H9 (cell line): ENCODE results near the gene KSR1. TPM values are rescaled to one million over a fixed set of nuclear protein-coding genes. Genes with fewer than 3 reads are reported as not detected.

ENCODE experiments used
- DNase-seq: peaks from one replicate; pipeline ENCODE4 v3.0.0-alpha.2; 2017
- H2AFZ ChIP-seq: one replicate; pipeline ENCODE4 v1.6.1; 2013; ENCODE audit warnings: mild to moderate bottlenecking, low read length, control low read depth, moderate library complexity
- H2AK5ac ChIP-seq: 2 replicates; pipeline ENCODE4 v1.6.1; 2013; ENCODE audit warnings: low read length, control low read depth, mixed read lengths; ENCODE audit not compliant: insufficient read length
- H2BK120ac ChIP-seq: one replicate; pipeline ENCODE4 v1.6.1; 2013; ENCODE audit warnings: low read depth, mild to moderate bottlenecking, low read length, control low read depth, inconsistent platforms; ENCODE audit not compliant: poor library complexity, severe bottlenecking
- H2BK12ac ChIP-seq: 2 replicates; pipeline ENCODE4 v1.6.1; 2013; ENCODE audit warnings: low read length, control low read depth, mixed read lengths, low read depth; ENCODE audit not compliant: insufficient read length
- H2BK15ac ChIP-seq: 2 replicates; pipeline ENCODE4 v1.6.1; 2013; ENCODE audit warnings: low read depth, low read length, control low read depth
- H2BK20ac ChIP-seq: one replicate; pipeline ENCODE4 v1.6.1; 2013; ENCODE audit warnings: low read depth, mild to moderate bottlenecking, low read length, control low read depth, inconsistent platforms; ENCODE audit not compliant: poor library complexity, severe bottlenecking
- H2BK5ac ChIP-seq: 2 replicates; pipeline ENCODE4 v1.6.1; 2013; ENCODE audit warnings: low read length, control low read depth, mixed read lengths; ENCODE audit not compliant: insufficient read length
- H3K14ac ChIP-seq: 2 replicates; pipeline ENCODE4 v1.6.1; 2013; ENCODE audit warnings: low read length, control low read depth; ENCODE audit not compliant: insufficient read depth
- H3K18ac ChIP-seq: 2 replicates; pipeline ENCODE4 v1.6.1; 2013; ENCODE audit warnings: low read depth, mild to moderate bottlenecking, mixed read lengths, low read length, control low read depth; ENCODE audit not compliant: insufficient read length
- H3K23ac ChIP-seq: 2 replicates; pipeline ENCODE4 v1.6.1; 2013; ENCODE audit warnings: low read length, control low read depth, mixed read lengths, low read depth; ENCODE audit not compliant: insufficient read length
- H3K23me2 ChIP-seq: 2 replicates; pipeline ENCODE4 v1.6.1; 2013; ENCODE audit warnings: low read depth, mild to moderate bottlenecking, mixed read lengths, low read length, control low read depth; ENCODE audit not compliant: insufficient read length, poor library complexity, severe bottlenecking
- H3K27ac ChIP-seq: 2 replicates; pipeline ENCODE4 v1.5.1; 2013; ENCODE audit warnings: low read length, control low read depth, mixed read lengths, low read depth; ENCODE audit not compliant: insufficient read length
- H3K27me3 ChIP-seq: 2 replicates; pipeline ENCODE4 v1.6.1; 2013; ENCODE audit warnings: low read length, control low read depth, inconsistent platforms; ENCODE audit not compliant: insufficient read depth
- H3K4ac ChIP-seq: 2 replicates; pipeline ENCODE4 v1.6.1; 2013; ENCODE audit warnings: low read depth, mild to moderate bottlenecking, control low read depth, inconsistent platforms, low read length, moderate library complexity
- H3K4me1 ChIP-seq: 2 replicates; pipeline ENCODE4 v1.6.1; 2013; ENCODE audit warnings: low read length, control low read depth, inconsistent platforms; ENCODE audit not compliant: insufficient read depth
- H3K4me2 ChIP-seq: 2 replicates; pipeline ENCODE4 v1.6.1; 2013; ENCODE audit warnings: low read length, control low read depth, mixed read lengths; ENCODE audit not compliant: insufficient read length, insufficient read depth
- H3K56ac ChIP-seq: 2 replicates; pipeline ENCODE4 v1.6.1; 2013; ENCODE audit warnings: low read depth, mild to moderate bottlenecking, mixed read lengths, low read length, control low read depth; ENCODE audit not compliant: insufficient read length
- H3K79me1 ChIP-seq: 2 replicates; pipeline ENCODE4 v1.6.1; 2013; ENCODE audit warnings: low read depth, mild to moderate bottlenecking, moderate library complexity, low read length, control low read depth, inconsistent platforms; ENCODE audit not compliant: insufficient read depth, poor library complexity, severe bottlenecking
- H3K79me2 ChIP-seq: 2 replicates; pipeline ENCODE4 v1.6.1; 2013; ENCODE audit warnings: low read length, control low read depth, inconsistent platforms; ENCODE audit not compliant: insufficient read depth
- H3K9ac ChIP-seq: 2 replicates; pipeline ENCODE4 v1.6.1; 2013; ENCODE audit warnings: low read length, control low read depth, mixed read lengths; ENCODE audit not compliant: insufficient read length; ENCODE audit errors: extremely low read depth
- H3K9me3 ChIP-seq: one replicate; pipeline ENCODE4 v1.6.1; 2013; ENCODE audit warnings: low read depth, low read length, inconsistent platforms; ENCODE audit not compliant: control insufficient read depth
- H3T11ph ChIP-seq: one replicate; pipeline ENCODE4 v1.6.1; 2013; ENCODE audit warnings: mild to moderate bottlenecking, low read length, control low read depth, inconsistent platforms
- H4K20me1 ChIP-seq: one replicate; pipeline ENCODE4 v1.6.1; 2013; ENCODE audit not compliant: control insufficient read depth, insufficient read length, insufficient read depth
- H4K5ac ChIP-seq: 2 replicates; pipeline ENCODE4 v1.6.1; 2013; ENCODE audit warnings: low read depth, mild to moderate bottlenecking, mixed read lengths, low read length, control low read depth; ENCODE audit not compliant: insufficient read length
- H4K8ac ChIP-seq: replicated peaks from 2 replicates; pipeline ENCODE4 v1.6.1; 2013; ENCODE audit warnings: low read length, control low read depth, mixed read lengths, low read depth; ENCODE audit not compliant: insufficient read length
- H4K91ac ChIP-seq: 2 replicates; pipeline ENCODE4 v1.6.1; 2013; ENCODE audit warnings: low read depth, mild to moderate bottlenecking, moderate library complexity, mixed read lengths, low read length, control low read depth; ENCODE audit not compliant: insufficient read length
- H3K27ac Mint-ChIP-seq, 3 experiments: 2 replicates in 2 of 3; 3 replicates in 1 of 3; pipeline ENCODE4 v1.8.0; 2020 to 2021; ENCODE audit warnings: mixed read lengths in 3 of 3, mild to moderate bottlenecking in 1 of 3, moderate library complexity in 1 of 3
- H3K27me3 Mint-ChIP-seq: 2 replicates; pipeline ENCODE4 v1.8.0; 2021; ENCODE audit warnings: low read depth, mild to moderate bottlenecking, moderate library complexity, mixed read lengths
- H3K36me3 Mint-ChIP-seq, 3 experiments: 2 replicates in 2 of 3; 3 replicates in 1 of 3; pipeline ENCODE4 v1.8.0; 2020 to 2021; ENCODE audit warnings: low read depth in 3 of 3, mixed read lengths in 3 of 3; ENCODE audit not compliant: insufficient read depth in 1 of 3
- H3K4me1 Mint-ChIP-seq, 2 experiments: 2 replicates each; pipeline ENCODE4 v1.8.0; 2020; ENCODE audit warnings: mixed read lengths in 2 of 2
- H3K4me3 Mint-ChIP-seq, 2 experiments: 2 replicates in 1 of 2; 3 replicates in 1 of 2; pipeline ENCODE4 v1.8.0; 2020 to 2021; ENCODE audit warnings: mild to moderate bottlenecking in 2 of 2, mixed read lengths in 2 of 2, moderate library complexity in 1 of 2
- H3K9me3 Mint-ChIP-seq, 2 experiments: 2 replicates in 1 of 2; 3 replicates in 1 of 2; pipeline ENCODE4 v1.8.0; 2020; ENCODE audit warnings: mild to moderate bottlenecking in 2 of 2, mixed read lengths in 2 of 2, moderate library complexity in 1 of 2
- WGBS: extraction: QIAGEN DNeasy Blood & Tissue Kit; methylation state at CpG from one replicate; pipeline ENCODE4 v1.1.7; 2013; ENCODE audit warnings: missing lambda C conversion rate, low lambda C conversion rate, mixed read lengths; ENCODE audit not compliant: insufficient read length; ENCODE audit errors: extremely low coverage; 5-methylcytosine and 5-hydroxymethylcytosine counted together
- total RNA-seq: library from RNA; stranded (reverse); gene quantifications from 2 replicates; pipeline ENCODE4 v1.2.1, GENCODE V29; 2021
- TF ChIP-seq, protein P1 (sequence below): fragments of 200-600 bp; sonication (generic); conservative IDR thresholded peaks from 3 replicates; pipeline ENCODE4 v1.8.0; 2021; ENCODE audit warnings: antibody characterized with exemption, mild to moderate bottlenecking

Gene KSR1
- total RNA-seq, 1 experiment from 2014 or later: 44.9 TPM

- no peak overlapping the region for H3T11ph ChIP-seq
- no peak overlapping the region for H2BK12ac ChIP-seq
- H4K5ac ChIP-seq: no peak overlapping the region
- H4K8ac ChIP-seq: no peak overlapping the region
- no peak overlapping the region; a peak in 1 of 7 replicates for H3K27ac Mint-ChIP-seq
- no peak overlapping the region for H3K4me2 ChIP-seq
- no peaks in the 10 kb centered on the region; the same call in 1 of the 2 replicates for H3K27me3 Mint-ChIP-seq
- H2AK5ac ChIP-seq: no peak overlapping the region
- no peak overlapping the region for H2AFZ ChIP-seq
- H3K79me1 ChIP-seq: no peaks in the 10 kb centered on the region
- no peak overlapping the region for H3K14ac ChIP-seq
- H4K91ac ChIP-seq: no peak overlapping the region
- no peak overlapping the region for H3K4me3 Mint-ChIP-seq
- no peak overlapping the region for H2BK15ac ChIP-seq
- no peak overlapping the region for H2BK120ac ChIP-seq
- no peaks in the 10 kb centered on the region for H3K9me3 ChIP-seq
- H3K9ac ChIP-seq: no peak overlapping the region
- H3K27me3 ChIP-seq: no peaks in the 10 kb centered on the region
- no peaks in the 10 kb centered on the region for H3K4me1 ChIP-seq
- H3K9me3 Mint-ChIP-seq: no peaks in the 10 kb centered on the region
- no CpG with 5 or more reads among the region's 18 CpGs for WGBS
- no peaks in the 10 kb centered on the region for H4K20me1 ChIP-seq
- H2BK5ac ChIP-seq: no peak overlapping the region
- no peak for DNase-seq
- no peak overlapping the region for H3K4ac ChIP-seq
- H3K23ac ChIP-seq: no peak overlapping the region
- H3K79me2 ChIP-seq: no peaks in the 10 kb centered on the region
- H3K4me1 Mint-ChIP-seq: peaks cover 6 to 7% of the 10 kb centered on the region in 2 experiments
- H3K56ac ChIP-seq: no peak overlapping the region
- no peaks in the 10 kb centered on the region for H3K23me2 ChIP-seq
- peaks cover 3 to 13% (median 11%) of the 10 kb centered on the region in 3 experiments for H3K36me3 Mint-ChIP-seq
- no peak overlapping the region for H2BK20ac ChIP-seq
- no peak overlapping the region for H3K18ac ChIP-seq
- H3K27ac ChIP-seq: no peak overlapping the region
- TF ChIP-seq, protein P1, sequence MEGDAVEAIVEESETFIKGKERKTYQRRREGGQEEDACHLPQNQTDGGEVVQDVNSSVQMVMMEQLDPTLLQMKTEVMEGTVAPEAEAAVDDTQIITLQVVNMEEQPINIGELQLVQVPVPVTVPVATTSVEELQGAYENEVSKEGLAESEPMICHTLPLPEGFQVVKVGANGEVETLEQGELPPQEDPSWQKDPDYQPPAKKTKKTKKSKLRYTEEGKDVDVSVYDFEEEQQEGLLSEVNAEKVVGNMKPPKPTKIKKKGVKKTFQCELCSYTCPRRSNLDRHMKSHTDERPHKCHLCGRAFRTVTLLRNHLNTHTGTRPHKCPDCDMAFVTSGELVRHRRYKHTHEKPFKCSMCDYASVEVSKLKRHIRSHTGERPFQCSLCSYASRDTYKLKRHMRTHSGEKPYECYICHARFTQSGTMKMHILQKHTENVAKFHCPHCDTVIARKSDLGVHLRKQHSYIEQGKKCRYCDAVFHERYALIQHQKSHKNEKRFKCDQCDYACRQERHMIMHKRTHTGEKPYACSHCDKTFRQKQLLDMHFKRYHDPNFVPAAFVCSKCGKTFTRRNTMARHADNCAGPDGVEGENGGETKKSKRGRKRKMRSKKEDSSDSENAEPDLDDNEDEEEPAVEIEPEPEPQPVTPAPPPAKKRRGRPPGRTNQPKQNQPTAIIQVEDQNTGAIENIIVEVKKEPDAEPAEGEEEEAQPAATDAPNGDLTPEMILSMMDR: no peak
These were observed 126.4 kb downstream of the KSR1 start for GRCh38 chr17:27582696-27583095.
